ENCODE data around the gene CREB5.

CREB5 gene

DNA sequence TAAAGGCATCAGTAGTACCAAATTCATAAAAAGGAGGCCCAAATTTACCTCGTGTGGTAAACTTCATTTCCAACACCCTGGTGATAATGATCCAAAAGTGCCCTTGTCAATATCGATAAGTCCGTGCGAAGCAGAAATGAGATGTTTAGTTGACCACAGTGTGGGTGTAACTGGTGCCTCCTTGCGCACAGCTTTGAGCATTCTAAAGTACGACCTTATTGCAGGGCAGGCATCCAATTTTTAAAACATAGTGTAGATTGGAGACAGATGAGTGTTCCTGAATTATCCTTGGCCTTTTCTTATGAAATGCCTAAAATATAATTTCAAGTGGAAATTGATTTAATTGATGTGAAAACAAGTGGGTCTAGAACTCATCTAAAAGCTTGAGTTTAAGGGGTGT lies 297.4 kb downstream of the CREB5 start:
- no peak for DNase-seq (ENCODE audit: low read depth)

DNA sequence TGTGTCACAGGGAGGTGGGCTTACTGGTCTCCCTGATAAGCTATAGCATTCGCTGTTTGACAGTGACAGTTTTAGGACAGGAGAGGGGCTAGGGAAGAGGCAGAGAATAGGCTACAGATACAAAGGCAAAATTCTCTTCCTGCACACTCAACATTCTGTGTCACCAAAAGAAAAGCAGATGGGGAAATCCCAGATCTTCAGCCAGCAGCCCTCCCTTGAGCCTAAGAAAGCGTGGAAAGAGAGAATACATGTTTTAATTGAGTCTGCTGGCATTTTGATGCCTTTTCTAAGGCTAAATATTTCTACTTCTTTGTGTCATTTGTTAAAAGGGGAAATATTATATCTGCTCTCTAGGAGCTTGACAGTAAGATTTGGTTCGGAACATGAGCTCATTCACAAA lies 298.8 kb downstream of the CREB5 start:
- DNase-seq (ENCODE audit: low read depth) = no peak

DNA sequence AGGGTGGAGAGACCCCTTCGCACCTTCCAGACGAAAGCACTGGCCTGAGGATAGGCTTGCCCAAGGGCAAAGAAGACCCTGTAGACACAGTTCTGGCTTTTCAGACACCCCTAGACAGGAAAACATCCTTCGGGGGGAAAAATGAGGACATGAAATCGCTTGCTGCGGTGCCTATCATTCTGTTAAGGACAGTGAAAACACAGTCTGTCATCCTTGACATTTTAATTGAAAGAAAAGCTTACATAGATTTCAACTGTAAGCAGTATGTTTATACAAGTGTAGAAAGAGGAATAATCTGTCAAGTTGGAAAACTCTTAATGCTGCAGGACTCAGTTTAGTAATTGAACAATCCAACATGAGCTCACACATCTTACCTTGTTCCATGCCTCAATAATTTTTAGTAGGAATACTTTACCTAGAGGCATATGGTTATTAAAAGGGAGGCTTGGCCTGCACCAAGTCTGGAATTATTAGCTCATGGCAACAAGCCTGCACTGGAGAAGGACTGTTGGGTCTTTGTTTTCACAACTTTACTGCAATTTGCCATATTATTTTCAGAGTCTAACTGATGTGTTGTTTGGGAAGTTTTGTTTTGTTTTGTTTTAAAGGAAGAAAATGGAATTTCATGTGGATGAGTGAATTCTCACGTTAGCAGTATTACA lies 302.3 kb downstream of the CREB5 start:
- no peak for DNase-seq (ENCODE audit: low read depth)

DNA sequence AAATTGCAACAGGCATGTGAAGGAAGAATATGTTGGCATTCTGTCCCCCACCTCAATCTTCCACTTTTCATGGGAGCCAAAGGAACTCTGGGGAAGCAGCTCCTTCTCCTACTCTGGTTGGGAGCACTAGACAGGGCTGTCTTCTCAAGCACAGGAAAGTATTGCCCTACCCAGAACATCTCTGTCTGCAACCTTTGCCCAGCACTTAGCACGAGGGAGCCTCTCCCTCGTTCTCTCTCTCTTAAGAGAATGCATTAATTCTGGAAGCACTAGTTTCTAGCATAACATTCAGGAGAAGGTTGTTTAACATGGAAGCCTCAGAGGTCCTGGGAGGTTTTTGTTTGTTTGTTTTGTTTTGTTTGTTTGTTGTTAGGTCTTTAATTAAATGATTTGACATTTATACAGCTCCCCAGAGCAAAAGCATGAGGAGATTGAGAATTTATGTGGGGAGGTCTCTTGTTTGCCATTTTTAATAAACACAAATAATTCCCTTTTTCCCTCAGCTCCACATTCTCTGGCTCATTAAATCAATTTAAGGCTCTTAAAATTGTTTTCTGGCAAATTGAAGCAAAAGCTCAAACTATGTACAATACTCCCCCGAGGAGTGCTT lies 305.2 kb downstream of the CREB5 start:
- no peak for DNase-seq (ENCODE audit: low read depth)

DNA sequence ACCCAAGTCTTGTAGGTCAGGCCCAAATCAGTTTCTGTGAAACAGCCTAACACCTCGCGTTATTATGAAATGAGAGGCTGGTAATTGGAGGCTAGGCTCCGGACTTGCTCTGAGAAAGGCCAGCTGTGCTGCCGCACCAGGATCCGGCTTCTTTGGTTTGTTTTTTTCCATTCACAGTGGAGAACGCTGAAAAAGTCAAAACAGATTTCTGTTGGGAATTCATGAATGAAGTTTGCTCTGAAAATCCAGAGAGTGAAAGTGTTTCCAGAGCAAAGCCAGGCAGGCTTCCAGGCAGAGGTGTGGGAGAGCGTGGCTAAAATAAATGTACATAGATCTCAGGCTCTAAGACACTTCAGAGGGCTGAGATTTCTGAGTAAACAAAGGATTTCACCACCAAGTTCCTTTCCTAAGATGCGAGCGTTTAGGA lies 305.8 kb downstream of the CREB5 start:
- no peak for DNase-seq (ENCODE audit: low read depth)

DNA sequence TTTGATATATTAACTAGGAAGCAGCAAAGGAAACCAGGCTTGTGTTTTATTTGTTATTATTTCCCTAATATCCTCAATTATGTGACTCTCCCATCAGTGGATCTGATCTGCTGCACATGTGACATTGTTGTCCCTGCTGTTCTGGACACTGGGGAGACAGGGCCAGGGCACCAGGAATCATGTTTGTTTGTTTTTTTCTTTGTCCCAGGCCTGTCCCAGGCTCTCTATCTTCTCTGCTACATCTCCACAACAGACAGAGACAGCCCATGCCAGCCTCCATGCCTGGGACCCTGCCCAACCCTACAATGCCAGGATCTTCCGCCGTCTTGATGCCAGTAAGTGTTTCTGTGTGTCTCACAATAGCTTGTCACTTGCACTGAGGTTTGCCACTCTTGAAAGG lies 306.2 kb downstream of the CREB5 start:
- no peak for DNase-seq (ENCODE audit: low read depth)

DNA sequence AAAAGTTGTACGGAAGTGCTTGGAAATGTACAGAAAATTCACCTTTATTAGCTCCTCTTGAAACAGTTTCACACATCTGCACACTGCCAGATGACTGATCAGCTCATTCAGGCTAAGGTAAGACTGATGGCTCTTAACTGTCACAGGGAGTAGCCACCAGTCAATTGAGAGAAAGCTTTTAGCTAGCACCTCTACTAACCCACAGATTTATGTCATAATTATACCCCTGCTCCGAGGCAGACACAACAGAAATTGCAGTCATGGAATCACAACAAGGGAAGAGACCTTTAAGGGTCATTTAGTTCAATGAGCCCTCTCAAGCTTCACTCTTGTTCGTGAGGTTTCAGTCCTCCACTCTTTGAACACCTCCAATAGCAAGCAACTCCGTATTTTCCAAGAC lies 310.4 kb downstream of the CREB5 start:
- DNase-seq (ENCODE audit: low read depth) = no peak

DNA sequence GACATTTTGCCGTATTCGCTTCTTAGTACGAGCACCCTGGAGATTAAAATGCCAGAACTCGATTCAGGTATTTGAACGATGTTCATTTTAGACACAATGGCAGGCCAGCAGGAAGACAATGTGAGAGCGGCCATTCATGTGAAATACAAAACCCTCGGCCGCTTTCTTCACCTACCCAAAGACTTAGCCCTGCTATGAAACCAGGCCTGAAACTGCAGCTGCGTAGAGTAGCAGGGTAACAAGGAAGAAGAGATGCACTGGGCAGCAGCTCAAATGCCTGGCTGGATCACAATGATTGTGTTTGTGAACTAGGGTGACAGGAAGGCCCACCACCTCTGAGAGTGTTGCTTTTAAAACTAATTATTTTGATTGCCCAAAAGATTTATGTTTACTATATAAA lies 311.0 kb downstream of the CREB5 start:
- no peak for DNase-seq (ENCODE audit: low read depth)

DNA sequence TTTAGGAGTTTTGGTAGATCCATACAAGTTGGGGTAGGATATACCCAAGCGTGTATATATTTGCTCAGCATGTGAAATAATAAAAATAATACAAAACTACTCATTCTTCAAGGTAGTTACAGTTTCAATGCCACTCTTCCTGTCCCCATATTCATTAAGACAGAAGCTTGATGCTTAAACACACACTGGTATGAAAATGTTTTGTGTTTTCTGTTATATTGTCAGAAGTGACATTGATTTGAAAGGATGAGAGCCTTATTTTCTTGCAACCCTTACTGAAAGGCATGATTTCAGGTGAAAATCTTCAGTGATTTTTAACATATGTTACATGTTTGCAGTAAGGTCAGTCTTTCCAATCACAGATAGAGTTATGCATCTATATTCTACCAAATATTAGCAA lies 312.2 kb downstream of the CREB5 start:
- no peak for DNase-seq (ENCODE audit: low read depth)

DNA sequence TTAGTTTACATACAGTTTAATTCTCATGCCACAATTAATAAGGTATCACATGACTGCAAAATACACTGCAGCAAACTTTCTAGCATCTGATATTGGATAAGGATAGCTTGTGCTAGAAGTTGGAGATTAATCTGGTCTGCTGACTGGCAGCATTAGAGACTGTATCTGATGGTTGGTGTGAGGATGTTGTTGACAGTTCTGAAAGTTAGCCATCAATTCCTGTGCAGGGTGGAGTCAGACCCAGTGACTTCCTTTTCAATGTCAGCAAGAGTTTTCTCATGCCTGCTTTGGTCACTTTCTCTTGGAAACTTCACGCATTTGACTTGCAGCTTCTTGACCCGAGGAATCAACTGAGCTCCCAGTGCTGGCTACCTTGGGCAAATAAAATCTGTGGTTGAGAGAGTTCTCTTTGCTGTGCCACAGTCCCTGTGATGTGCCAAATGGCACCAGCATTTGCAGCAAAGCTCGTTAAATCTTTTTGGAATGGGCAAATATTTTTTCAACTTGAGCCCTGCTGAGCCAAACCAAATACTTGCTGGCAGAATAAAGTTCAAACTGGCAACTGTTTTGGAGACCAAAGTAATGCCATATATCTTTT lies 312.8 kb downstream of the CREB5 start:
- DNase-seq (ENCODE audit: low read depth) = no peak

DNA sequence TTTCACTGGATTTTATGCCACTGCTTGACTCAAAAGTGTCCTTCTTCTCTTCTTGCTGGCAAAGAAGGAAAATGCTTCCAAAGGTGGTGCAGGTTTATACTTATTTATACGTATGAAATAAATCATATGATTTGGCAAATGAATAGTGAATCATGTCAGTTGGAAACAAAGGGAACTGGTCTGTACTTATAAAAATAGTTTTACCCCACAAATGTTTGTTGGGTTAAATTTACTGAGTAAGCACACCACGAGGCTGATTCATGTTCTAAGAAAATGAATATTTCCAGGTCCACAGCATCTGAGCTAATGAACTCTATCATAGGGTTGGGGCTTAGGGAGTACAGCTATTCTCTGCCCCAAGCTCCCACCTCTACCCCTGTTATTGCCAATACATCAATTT lies 313.6 kb downstream of the CREB5 start:
- DNase-seq (ENCODE audit: low read depth) = no peak

DNA sequence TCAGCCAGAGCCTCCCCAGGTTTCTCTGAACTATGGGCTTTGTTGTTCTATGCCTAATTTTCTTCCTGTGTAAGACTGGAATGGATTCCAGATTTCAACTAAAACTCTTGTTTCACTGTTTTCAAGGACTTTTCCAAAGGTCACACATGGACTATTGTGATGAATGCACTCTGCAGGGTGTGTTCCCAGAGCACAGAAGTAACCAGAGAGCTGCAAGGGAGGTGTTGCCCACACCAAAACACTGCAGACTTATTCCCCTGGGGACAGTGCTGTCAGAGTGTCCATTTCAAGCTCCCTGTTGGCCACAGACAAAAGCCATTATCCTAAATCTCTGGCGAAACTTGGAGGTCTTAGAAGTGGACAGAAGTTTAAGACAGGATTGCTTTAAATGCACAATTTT lies 314.2 kb downstream of the CREB5 start:
- no peak for DNase-seq (ENCODE audit: low read depth)

DNA sequence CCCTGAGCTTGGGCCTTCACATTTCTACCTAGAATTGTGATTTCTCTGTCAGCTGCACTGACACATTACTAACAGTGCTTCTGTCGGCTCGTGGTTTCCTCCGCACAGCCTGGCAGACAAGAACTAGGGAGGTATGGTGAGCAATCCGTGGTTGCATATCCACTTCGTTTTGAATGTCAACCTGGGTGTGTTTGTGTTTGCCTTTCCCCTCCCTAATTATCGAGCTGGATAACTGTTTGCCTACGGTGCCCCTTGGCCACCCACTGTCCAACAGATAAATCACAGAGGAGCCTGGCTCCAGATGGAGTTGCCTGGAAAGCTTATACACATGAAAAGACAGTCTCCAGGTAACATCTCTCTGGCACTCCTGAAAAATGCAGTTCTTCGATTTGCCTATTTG lies 317.0 kb downstream of the CREB5 start:
- no peak for DNase-seq (ENCODE audit: low read depth)

DNA sequence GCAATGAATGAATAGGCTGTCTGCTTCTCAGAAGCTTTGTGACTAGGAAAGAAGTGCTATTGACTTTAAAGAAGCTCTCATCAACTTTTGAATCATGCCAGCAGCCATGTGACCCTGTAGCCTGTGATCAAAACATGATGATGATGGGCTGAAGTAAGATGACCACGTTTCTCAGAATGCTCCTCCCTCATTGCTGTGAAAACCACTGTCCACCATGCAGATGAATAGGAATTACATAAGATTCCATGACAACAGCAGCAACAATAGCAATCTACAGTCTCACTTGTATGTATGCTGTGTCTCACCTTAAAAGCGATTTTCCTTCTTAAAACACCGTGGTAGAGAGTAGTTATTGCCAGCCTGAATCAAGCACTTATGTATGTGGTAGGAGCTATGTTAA lies 317.4 kb downstream of the CREB5 start:
- DNase-seq (ENCODE audit: low read depth) = no peak

DNA sequence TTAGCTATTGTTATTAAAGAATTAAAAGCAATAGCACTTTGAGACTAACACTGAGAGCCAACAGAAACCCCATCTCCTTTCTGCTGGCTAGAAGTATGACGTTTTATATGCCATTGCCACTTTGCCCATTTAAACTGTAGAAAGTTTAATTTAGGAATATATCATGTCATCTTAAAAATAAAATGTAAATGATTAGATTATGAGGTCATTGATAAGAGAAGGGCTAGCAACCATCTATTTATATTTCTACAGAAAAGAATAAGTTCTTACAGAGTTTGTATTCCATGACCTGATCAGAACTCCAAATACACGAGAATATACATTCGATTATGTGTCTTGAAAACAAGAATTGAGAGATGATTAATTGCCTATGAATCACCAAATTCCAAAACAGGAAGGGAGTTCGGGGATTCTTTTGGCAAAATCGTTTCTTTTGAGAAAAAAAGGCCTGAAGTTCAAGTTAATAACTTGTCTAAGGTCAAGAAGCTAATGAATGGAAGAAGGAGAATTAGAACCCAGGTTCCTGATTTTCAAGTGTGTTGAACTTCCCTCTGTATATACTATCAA lies 318.9 kb downstream of the CREB5 start:
- no peak for DNase-seq (ENCODE audit: low read depth)

DNA sequence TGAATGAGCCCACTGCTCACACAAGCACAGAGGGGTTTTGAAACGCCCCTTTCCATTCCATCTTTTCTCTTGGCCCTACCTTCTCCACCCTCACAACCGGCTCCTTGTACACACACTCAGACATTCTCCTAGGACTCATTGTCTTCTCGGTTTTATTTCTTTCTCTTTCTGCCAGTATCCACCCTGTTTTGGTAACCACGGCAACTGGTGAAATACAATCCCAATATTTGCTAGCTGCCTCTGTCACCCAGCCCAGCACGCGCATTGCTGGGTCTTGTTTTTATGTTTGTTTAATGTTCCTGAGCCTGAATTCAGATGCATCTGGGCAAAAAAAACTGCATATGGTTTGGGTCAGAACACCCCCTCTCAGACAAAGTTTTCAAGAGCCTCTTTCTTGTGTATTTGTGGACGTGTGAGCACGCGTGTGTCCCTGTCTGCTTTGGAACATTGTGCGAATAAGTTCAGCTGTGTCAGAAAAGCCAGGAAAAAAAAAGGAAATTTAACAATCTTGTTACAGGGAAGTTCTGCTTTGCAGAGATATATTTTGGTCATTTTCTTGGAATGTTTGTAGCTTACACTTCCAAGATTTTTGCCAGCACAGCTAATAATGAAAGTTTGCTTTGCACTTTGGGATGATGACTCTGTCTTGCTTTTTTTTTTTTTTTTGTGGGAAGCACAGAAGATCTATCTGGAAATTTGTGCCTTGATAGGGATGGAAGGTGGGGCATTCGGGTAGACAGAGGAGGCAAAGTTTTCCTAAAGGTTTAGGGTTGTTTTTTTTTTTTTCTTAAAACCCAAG lies 320.0 kb downstream of the CREB5 start:
- no peak for DNase-seq (ENCODE audit: low read depth)

DNA sequence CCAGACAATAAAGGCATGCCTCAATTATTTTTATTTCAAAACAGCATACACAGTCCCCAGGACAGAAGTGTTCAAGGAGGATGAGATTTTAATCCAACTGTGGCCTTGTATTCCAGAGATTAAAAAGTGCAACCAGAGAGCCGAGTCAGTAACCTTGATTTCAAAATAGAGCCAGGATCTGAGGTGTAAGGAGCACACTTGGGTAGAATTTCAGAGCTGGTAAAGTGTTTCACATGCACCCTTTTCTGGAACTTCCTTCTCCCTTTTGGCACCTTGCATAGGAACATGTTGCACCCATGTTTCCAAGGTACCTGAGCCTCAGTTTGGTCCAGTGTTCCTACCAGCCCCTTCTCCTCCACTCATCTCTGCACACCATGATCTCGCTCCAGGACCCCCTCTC lies 320.7 kb downstream of the CREB5 start:
- DNase-seq (ENCODE audit: low read depth) = no peak

DNA sequence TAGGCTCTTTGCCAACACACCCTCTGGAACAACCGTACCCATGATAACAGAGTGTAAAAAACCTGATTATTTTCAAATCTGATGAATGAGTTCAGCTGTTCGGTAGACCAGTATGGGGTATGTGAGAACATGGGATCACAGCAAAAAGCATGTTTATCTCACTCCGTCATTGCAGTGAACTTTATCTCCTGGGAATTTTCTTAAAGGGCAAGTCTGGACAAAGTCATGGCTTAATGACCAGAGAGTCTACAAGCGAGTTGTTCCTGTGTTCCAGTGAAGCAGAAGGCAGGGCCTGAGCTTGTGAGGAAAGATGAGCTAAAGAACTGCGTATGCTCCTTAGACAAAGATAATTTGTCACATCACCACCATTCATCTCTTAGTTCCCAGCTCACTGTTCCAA lies 326.1 kb downstream of the CREB5 start:
- DNase-seq (ENCODE audit: low read depth) = no peak

DNA sequence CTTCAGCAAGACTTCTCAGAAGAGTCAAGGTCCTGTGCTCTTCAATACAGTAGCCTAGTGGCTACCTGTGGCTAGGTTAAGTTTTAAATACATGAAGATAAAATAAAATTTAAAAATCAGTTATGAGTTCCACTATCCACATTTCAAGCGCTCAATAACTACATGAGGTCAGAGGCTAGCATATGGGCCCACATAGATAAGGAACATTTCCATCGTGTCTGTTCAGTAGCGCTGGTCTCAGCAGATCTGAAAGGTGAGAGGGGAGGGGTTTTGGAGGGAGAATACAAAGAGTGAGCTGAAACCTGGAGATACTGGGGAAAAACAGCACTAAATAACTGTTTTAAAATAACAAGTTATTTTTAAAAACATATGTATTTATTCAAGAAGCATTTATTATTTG lies 326.8 kb downstream of the CREB5 start:
- no peak for DNase-seq (ENCODE audit: low read depth)

DNA sequence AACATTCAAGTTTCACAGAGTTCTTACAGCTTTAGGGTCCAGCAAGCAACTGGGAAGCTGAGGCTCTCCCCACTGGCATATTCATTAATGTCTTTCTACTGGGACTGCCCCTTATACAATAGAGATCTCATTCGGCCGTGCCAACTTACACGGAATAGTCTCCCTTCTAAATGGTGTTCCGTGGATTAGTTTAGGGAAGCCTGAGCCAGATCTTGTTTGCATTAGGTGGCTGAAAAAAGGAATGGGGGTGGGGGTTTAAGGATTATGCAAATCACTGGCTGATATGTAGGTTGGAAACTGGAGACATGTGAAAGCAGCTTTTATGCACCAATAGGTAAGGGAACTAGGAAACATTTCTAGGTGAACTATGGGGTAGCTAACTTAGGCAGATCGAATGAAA lies 327.5 kb downstream of the CREB5 start:
- DNase-seq (ENCODE audit: low read depth) = no peak

DNA sequence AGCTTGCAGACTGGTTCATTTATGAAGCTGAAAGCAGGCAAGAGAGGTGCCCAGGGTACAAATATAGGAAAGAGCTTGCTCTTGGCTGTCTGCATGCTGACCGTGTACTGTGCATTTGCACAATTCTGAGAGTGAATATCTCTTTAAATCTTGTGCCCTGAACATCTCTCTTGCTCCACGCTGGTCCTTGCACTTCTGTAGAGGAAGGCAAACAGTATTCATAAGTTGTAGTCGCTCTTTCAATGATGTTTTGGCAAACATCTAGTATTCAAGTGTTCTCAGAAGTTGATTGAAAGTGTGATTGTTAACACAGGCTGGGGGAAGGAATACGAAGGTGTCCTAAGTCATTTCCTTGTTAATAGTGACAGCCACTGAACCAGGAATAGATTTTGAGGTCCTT lies 332.6 kb downstream of the CREB5 start:
- no peak for DNase-seq (ENCODE audit: low read depth)

DNA sequence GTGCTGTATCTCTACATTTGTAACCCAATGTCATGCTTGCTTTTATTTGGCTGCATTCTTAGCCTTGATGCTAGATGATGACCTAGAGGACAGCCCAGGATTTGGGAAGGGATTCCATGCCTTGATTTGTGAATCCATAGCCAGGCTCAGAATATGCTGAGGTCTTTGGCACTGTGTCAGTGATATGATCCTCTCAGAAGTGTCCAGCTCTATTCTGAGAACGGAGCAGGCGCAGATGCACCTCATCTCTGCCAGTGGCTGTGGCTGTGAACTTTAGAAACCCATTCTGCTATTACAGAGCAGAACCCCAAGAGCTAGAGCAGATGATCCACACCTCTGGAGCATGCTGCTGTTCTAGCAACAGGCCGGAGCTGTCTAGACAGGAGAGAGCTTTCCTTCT lies 333.0 kb downstream of the CREB5 start:
- no peak for DNase-seq (ENCODE audit: low read depth)

DNA sequence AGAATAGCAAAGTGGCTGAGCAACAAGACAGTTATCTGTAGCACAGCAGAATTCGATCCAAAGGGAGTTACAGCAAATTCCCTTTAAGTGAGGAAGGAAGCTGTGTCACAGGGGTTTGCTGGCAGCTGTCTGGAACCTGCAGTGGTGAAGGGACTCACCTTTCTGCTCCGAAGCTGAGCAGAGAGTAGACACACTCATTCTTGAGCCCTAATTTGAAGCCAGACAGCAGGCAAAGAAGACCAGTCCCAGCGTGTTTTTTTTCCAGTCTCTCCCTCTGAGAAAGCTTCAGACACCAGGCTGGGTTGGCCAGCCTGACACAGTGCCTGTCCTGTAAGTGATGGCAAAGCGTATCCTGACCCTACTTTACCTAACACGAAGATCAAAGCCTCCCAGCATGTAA lies 335.1 kb downstream of the CREB5 start:
- no peak for DNase-seq (ENCODE audit: low read depth)

All from activated T-cell treated with anti-CD3 and anti-CD28 coated beads for 1 hour (primary cell).